GM21367 (cell line): ENCODE measurements around the gene KLHL40.
"Not testable (repeated sequence)": the region's sequence is repeated elsewhere in the genome, so short reads cannot be mapped to it uniquely, and the experiment has no call there.

Source experiments
- ATAC-seq: cut with Tn5 transposase; IDR thresholded peaks from one replicate; pipeline ENCODE4 v1.9.1; 2021; ENCODE audit not compliant: unreplicated experiment

KLHL40 gene

DNA sequence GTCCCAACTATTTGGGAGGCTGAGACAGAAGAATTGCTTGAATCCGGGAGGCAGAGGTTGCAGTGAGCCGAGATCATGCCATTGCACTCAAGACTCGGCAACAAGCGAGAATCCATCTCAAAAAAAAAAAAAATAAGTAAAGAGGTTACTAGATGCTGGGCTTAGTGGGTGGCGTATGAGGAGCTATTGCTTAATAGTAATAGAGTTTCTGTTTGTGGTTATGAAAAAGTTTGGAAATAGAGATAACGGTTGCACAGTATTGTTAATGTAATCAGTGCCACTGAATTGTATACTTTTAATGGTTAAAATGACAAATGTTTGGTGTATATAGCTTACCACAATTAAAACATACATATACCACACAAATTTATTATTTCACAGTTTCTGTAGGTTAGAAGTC is 32.0 kb downstream of the KLHL40 start:
- no peak for ATAC-seq

DNA sequence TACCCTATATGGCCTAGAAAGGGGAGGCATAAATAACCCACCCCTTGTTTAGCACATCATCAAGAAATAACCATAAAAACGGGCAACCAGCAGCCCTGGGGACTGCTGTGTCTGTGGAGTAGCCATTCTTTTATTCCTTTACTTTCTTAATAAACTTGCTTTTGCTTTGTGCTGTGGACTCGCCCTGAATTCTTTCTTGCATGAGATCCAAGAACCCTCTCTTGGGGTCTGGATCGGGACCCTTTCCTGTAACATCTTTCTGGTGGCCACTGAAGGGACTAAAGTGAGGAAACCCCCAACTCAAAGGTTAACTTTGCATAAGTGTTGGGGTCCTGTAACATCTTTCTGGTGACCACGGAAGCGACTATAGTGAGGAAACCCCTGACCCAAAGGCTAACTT is 33.0 kb downstream of the KLHL40 start:
- no peak for ATAC-seq

DNA sequence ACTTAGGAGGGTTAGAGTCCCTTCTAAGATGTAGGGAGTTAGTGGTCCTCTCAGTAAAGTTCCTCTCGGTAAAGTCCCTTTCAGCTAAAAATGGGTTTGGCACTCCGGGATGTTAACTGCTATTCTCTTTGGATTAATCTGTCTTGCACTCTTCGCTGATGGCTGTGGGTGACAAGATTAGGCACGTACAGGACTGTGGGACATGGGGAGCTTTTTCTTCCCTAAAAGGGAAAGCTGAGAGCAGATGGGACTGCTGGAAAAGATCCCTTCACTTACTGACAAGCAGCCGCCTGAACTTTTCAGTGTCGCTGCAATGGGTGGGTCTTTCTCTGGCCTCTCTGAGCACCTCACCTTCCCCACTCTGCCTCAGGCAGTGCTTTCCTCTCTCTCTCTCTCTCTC is 33.7 kb downstream of the KLHL40 start:
- no peak for ATAC-seq

DNA sequence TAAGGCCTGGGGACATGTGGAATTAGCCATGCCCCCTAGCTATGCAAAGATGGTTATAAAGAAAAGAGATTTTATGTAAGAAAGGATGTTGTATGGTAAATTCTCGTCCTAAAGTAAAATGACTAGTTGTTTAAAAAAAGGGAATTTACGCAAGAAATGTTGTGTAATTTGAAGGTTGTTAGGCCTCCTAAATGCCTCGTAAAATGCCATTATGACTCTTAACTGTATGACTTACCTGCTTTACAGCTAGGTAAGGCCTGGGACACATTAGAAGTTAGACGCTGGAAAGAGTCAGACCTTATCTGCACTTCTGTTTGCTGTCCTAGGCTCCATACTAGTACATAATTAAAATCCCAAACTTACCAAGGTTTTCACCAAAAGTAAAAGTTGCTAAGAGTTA is 34.8 kb downstream of the KLHL40 start:
- ATAC-seq: no peak

DNA sequence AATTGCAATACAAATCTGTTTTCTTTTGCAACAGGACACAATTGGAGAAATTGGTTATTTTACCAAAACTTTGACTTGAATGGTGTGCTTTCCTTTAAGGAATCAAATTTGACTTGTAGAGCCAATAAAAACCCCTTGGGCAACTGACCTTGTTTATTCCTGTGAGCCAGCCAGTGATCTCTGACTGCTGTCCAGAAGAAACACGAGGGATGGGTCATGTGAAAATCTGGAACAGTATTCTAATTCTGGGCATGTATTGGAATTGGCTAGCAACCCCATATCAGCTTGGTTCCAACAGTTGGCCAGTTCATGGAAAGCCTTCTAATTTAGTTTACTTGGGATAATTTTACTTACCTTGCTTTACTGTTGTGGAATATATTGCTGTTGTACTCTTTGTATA is 36.4 kb downstream of the KLHL40 start:
- ATAC-seq: no peak

DNA sequence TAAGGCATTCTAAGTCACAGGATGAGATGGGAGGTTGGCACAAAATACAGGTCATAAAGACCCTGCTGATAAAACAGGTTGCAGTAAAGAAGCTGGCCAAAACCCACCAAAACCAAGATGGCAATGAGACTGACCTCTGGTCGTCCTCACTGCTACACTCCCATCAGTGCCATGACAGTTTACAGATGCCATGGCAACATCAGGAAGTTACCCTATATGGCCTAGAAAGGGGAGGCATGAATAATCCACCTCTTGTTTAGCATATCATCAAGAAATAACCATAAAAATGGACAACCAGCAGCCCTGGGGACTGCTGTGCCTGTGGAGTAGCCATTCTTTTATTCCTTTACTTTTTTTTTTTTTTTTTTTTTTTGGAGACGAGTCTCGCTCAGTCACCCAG is 37.1 kb downstream of the KLHL40 start:
- not testable (repeated sequence) for ATAC-seq

DNA sequence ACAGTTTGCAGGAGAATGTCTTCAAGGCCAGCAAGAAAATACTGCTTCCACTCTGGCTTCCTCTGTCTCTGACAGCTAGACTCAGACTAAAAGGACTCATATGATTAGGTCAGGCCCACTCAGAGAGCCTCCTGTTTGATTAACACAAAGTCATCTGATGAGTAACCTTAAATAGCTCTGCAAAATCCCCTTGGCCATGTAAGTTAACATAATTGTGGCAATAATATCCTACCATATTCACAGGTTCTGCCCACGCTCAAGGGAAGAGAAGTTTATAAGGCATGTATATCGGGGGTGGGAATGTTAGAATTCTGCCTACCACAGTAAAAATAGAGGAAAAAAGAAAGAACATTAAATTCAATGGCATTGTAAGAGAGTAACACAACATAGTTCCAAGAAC is 37.9 kb downstream of the KLHL40 start:
- no peak for ATAC-seq

DNA sequence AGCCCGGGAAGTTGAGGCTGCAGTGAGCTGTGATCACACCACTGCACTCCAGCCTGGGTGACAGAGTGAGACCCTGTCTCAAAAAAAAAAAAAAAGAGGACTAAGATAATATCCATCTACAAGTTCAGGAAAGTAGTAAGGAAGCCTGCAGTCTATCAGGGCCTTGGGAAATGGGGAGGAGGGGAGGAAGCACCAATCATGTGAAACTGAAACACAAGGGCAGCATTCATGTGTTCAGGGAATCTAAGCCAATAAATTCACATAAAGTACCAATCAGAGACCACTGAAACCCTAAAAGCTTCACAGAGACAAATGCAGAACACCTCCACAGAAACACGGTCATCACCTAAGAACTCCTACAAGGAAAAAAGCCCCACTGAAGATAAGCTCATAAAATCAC is 40.1 kb downstream of the KLHL40 start:
- no peak for ATAC-seq

DNA sequence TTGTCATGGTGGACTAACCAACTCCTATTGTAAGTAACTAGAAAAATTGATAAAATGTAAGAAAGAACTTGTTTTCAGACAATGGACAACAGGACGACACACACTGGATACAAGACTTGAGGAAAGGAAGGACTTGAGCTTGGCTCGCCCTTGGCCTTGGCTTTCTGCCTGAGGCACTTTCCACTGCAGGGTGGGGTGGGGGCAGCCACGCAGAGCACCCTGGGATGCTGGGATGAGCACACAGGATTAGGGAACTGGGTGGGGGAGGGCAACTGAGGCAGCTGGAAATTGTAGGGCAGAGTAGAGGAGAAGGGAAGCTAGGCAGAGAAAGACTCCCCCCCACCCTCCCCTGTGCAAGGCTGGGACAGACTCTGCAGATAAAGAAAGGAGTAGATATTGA is 42.7 kb downstream of the KLHL40 start:
- ATAC-seq: no peak

DNA sequence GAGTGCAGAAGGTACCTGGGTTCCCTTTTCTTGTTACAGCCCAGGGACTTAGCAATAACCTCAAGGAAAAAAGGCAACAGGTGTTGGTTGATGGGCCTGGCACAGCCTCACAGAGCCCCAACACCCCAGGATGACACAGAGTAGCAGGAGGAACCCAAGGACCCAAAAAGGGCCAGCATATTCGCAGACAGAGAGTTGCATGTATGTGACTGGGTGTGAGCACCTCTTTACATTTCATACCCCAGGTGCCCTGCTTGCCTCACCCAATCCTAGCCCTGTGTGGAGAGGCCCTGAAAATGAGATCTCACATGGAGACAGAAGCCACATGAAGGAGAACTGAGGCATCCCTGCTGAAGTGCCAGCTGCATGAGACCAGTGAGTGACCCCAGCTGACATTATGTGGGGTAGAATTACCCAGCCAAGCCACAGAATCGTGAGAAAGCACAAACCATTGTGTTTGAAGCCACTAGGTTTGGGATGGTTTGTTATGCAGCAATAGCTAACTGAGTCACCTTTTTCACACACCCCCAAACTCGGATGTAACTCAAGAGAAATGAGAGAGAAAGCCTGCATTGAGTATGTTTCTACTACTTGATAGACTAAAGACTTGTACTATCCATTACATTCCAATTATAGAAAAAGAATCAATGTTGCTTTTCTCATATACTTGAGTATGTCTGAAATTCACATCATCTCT is 43.5 kb downstream of the KLHL40 start:
- no peak for ATAC-seq

DNA sequence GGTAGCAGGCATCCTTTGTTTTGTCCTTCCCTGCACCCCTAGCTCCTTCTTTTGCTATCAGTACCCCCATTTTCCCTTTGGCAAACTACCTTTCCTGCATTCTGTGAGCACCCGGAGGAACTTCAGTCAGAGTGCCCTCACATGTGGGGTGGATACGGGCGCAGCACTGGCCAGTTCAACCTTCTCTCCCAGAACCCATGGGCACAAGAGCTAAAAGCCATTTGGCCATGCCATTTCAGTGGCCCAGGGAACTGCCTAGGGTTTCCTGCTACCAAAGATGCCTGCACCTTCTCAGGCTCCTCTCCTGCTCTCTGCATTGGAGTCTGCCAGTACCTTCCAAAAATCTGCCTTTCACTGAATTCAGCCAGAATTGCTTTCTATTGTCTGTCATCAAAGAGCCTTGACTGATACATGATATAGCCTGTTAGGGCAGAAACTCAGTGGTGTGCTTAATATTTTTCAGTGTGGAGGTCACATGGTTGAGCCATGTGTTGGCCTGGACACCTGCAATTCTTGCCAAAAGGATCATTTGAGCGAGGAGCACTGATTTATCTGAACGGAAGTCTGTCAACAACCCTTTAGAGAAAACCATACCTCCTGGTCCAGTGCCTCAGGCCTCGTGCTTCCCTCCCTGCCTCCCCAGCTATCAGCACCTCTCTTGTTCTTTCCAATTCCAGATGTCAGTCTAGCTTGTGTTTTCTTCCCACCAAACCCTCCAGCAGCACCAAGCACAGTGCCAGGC is 44.2 kb downstream of the KLHL40 start:
- no peak for ATAC-seq

DNA sequence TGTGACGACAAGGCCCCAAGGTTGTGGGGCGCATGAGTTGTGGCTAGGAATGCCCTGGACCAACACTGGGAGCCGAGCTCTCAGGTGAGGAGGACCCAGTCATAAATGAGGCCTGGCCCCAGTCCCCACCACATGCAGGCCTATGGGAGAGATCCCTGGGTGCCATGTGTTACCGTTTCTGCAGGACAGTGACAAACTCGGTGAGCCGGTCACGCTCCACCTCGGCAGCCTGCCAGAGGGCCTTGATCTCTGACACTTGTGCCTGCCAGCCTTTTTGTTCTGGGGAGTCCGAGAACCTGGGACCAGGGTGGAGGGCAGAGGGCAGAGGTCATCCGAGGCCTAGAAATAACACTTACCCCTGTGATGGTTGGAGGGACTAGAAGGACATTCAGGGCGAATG is 45.0 kb downstream of the KLHL40 start:
- ATAC-seq: no peak

DNA sequence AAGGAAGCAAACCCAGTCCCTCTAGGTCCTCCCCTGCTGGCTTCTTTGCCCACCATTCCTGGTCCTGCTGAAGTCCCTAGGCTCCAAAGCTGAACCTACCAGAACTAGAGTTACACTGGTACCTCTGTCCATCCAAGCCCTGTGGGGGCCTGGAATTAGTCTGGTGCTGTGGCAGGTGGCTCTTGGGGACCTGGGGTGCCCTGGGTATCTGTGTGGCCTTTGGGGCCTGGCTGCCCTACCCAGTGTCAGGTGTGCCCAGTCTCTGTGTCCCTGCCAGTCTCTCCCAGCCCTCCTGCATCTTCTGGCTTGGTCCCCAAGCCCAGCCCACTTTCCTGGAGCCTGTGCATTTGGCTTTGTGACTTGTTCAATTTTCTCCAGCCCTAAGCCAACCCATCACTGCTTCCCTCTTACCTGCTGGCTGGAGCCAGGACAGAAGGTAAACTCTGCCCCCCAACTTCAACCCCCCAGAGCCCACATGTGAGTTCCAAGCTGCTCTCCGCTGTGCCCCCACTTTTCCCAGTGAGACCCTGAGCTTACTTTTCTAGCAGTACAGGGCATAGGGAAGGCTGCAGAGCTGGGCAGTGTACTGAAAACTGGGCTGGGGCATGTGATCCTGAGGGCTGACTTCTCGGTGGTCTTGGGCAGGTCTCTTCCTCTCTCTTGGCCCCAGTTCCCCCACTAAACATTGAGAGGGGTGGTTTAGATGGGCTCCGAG is 45.5 kb downstream of the KLHL40 start:
- ATAC-seq: no peak

DNA sequence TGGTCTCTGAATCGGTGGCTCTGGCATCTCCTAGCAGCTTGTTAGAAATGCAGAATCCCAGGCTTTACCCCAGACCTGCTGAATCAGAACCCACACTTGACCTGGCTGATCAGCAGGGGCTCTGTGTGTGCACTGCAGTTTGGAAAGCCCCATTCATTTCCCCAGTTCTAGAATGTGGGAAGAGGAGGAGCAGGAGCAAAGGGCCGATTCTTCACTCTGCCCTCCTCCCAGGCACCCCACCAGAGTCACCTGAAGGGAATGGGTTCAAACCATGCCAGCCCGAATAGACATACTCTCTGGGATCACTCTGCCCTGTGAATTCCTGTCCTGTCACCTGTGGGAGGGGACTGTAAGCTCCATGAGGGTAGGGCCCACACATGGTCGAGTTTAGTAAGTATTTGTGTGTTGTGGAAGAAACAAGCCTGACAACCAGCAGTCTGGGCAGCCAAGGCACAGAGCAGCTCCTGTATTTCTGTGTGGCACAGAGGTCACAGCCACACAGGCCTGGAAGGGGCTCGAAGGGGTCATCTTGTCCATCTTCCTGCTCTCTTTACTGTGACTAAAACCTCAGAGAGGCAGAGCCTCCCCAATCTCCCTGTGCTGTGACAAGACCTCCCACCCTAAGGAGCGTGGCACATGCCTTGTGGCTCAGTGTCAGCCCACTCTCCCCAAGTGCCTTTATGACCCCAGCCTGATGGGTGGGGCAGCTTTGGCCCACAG is 46.3 kb downstream of the KLHL40 start:
- no peak for ATAC-seq

DNA sequence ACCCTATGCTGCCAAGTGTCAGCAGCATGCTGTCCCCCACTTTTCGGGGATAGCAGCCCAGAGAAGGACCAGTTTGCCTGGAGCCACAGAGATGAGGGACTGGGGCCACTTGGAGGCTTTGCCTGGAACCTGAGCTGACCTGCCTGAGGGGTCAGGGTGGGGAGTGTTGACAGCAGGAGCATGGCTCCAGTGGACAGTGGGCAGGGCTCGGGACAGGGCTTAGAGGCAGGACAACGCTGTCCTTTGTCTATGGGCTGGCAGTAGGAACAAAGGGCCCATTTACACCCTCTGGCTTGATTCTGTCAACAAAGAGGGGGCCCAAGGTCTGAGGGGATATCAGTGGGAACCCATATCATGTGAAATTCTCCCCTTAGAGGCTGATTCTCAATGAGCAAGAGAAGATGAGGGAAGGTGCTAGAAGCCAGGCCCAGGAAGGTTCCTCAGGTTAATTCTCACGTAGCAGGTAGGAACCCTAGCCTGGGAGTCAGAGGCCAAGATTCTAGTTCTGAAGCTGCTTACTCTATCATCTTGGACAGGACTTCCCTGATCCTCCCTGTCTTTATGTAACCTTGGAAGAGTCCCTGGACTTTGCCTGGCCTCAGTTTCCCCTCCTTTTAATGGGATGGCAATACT is 47.0 kb downstream of the KLHL40 start:
- no peak for ATAC-seq

DNA sequence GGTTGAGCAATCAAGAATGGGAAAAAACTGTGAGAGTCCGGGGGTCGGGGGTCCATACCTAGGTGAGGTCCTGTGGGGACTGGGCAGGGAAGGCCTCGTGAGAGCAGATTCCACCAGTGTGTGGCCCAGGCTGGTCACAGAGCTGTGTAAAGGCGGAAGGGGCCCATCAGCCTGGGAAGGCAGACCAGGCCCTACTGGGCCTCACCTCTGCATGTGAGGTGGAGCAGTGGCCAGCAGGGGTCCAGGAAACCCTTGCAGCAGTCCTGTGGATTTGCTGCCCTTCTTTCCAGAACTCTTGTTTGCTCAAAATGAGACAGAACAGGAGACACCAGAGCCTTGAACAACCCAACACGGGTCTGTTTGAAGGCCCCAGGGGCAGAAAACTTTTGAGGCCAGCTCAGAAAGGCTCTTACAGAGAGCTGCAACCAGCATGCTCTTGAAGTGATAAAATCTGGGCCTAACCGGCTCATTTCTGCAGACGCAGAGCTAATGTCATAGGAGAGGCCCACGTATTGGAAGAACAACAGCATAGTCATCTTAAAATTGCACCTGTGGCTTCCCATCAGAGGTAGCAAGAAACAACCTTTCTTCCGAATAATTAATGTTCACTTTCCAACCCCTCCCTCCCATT is 47.6 kb downstream of the KLHL40 start:
- ATAC-seq: no peak

DNA sequence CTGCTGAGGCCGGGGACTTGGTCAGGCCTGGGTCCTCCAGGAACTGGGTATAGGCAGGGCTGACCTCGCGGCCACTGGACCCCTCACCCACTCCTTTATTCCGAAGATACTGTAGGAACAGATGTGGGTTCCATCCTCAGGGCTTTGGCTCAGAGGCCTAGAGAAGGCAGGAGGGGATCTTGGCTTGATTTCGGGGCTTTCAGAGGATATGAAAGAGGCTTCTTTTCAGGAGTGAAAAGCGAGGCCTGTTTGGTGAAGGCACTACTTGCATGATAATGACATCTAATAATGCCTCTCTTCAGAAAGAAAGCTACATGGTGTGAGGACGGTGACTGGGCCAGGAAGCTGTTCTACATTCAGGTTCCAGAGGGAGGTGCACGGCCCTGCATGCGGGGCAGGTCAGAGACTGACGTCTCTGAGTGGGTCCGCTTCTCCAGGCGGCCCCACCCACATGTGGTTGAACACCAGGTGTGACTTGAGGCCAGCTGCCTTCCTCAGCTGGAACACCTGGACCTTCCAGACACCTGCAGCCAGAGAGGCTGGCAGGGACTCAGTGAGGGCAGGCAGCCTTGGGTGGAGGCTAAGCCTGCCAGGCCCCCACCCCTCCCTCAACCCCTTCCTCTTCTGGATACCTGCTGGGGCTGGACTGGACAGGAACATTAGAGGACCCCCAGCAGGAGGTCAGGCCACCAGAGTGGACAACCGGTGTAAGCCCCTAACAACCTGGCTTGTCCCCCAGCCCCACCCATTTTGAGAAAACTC is 48.3 kb downstream of the KLHL40 start:
- no peak for ATAC-seq

DNA sequence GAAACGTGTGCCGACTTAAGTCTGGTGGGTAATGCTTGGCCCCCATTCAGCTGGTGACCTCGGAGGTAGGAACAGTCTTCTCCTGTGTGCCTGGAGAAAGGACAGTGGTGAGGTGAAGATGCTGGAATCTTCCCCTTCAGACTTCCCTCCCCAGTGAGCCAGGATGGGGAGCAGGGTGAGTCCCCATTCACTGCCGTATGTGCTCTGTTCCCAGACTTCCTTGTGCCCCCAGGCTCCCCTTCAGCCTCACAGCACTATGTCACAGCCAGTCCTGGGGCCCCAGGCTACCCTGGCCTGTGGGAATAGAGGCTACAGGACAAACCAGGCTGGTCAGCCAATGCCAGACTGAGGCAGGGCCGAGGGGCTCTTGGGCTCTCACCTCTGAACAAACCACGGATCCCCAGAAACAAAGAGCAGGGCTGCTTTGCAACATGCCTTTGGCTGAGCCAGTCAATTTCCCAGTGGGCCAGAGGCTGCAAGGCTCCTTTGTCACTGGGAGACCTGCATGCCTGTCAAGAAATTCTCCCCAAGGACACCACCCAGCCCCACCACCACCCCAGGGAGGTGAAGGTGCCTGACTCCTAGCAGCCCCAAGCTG is 49.0 kb downstream of the KLHL40 start:
- no peak for ATAC-seq

DNA sequence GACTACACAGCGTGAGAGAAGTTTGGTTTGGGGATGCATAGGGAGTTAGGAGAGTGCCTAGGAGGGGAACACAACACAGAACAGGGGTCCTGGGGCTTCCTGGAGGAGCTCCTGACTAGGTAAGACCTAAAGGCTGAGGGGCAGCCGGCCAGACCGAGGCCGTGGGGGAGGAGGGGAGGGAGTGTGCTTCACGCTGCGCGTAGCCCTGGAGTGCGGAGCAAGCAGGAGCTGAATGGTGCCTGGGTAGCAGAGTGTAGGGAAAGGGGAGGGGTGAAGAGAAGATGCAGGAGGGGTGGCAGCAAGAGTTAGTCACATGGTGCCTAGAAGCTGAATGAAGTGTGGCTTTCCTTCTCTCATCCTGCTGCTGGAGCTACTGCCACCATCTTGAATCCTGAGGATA is 49.7 kb downstream of the KLHL40 start:
- ATAC-seq: no peak
